Neural cell (in vitro differentiated cells): ENCODE data around the gene SPON1.

ENCODE experiments used
- CTCF ChIP-seq: fragments of 450-650 bp; IDR thresholded peaks from 2 replicates; pipeline ENCODE4 v1.5.1; 2014; ENCODE audit warnings: antibody characterized with exemption, mild to moderate bottlenecking, moderate library complexity; ENCODE audit not compliant: poor library complexity, severe bottlenecking
- EP300 ChIP-seq: fragments of 450-650 bp; conservative IDR thresholded peaks from 2 replicates; pipeline ENCODE4 v1.6.1; 2014; ENCODE audit warnings: antibody characterized with exemption, mild to moderate bottlenecking, moderate library complexity; ENCODE audit not compliant: poor library complexity, severe bottlenecking
- EZH2 ChIP-seq: fragments of 200-600, 300-800 bp; shearing (Covaris generic), sonication (generic); IDR thresholded peaks from 2 replicates; pipeline ENCODE4 v1.6.1; 2014; ENCODE audit warnings: antibody characterized with exemption, low read length, borderline replicate concordance, mild to moderate bottlenecking; ENCODE audit not compliant: insufficient read depth, poor library complexity, severe bottlenecking
- MXI1 ChIP-seq: fragments of 450-650 bp; conservative IDR thresholded peaks from 2 replicates; pipeline ENCODE4 v1.6.1; 2014; ENCODE audit warnings: antibody characterized with exemption, mild to moderate bottlenecking; ENCODE audit not compliant: poor library complexity, severe bottlenecking
- POLR2AphosphoS5 ChIP-seq: IDR thresholded peaks from 2 replicates; pipeline ENCODE4 v1.6.1; 2012
- RAD21 ChIP-seq: fragments of 450-650 bp; conservative IDR thresholded peaks from 2 replicates; pipeline ENCODE4 v1.6.1; 2014; ENCODE audit warnings: antibody characterized with exemption, mild to moderate bottlenecking, moderate library complexity
- REST ChIP-seq: IDR thresholded peaks from 2 replicates; pipeline ENCODE4 v1.6.1; 2012; ENCODE audit warnings: borderline replicate concordance
- SMC3 ChIP-seq: fragments of 450-650 bp; conservative IDR thresholded peaks from 2 replicates; pipeline ENCODE4 v1.6.1; 2014; ENCODE audit warnings: antibody characterized with exemption, mild to moderate bottlenecking, moderate library complexity; ENCODE audit not compliant: poor library complexity
- TAF1 ChIP-seq: IDR thresholded peaks from 2 replicates; pipeline ENCODE4 v1.6.1; 2012; ENCODE audit warnings: low read depth

- TF ChIP-seq CTCF (no peak), MXI1 (no peak), EP300 (no peak), POLR2AphosphoS5 (no peak), TAF1 (no peak), RAD21 (no peak), REST (no peak), EZH2 (no peak), SMC3 (no peak)
Observed at GRCh38 chr11:14102766-14103165, 140.2 kb downstream of the SPON1 start.
